A673 (cell line): ENCODE measurements around the gene MTOR.

Experiments
- EZH2 ChIP-seq: fragments of 200-600 bp; sonication (generic); IDR thresholded peaks from 2 replicates; pipeline ENCODE4 v1.6.1; 2017; ENCODE audit warnings: borderline replicate concordance, low read depth, mild to moderate bottlenecking, mixed read lengths, antibody characterized with exemption, low read length; ENCODE audit not compliant: poor library complexity, severe bottlenecking
- TF ChIP-seq, protein P1 (sequence below): fragments of 300-800, 200-600 bp; sonication (generic); conservative IDR thresholded peaks from 2 replicates; pipeline ENCODE4 v1.5.1; 2017; ENCODE audit warnings: low read depth, mild to moderate bottlenecking, antibody characterized with exemption, low read length, moderate library complexity, mixed read lengths

DNA sequence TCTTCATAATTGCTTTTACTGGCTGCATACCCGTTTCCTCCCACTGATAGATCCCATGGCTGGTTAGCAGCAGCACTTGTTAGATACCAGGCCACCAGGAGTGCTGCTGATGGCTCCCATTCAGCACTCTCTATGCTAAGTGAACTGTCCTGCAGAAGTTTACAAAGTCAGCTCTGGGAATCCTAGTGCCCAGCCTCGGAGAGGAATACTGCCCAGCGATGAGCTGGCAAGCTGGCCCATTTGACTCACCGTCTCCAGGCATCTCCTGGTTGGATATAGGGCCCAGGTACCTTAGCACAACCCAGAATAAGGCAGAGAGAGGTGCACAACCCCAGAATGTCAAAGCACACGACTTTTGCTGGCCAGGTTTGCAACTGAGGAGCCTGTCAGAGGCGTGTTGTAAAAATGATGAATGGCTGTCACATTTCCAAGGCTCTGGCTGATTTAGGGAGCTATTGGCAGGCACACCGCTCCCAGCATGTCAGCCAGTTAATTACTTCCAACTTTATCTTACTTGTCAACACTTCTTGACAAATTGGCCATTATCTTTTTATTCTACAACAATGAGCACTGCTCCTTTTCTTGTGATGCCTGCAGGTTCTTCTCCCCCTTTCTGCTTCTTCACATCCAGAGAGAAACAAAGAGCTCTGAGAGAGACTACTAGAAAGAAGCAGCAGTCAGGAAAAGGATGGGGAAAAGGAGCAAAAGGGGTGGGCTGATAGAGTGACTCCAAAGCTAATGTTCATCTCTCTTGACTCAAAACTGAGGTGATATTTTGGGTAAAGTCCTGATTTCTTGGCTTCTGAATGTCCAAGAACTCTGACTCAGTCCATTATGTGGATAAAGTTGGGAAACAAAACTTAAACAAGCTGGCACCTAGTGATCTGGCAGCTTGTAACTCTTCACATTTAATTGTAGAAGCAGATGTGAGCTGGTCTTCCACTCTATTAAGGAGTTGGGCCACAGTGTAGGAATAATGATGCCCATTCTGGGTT lies 84.0 kb downstream of the MTOR start:
- TF ChIP-seq, protein P1, sequence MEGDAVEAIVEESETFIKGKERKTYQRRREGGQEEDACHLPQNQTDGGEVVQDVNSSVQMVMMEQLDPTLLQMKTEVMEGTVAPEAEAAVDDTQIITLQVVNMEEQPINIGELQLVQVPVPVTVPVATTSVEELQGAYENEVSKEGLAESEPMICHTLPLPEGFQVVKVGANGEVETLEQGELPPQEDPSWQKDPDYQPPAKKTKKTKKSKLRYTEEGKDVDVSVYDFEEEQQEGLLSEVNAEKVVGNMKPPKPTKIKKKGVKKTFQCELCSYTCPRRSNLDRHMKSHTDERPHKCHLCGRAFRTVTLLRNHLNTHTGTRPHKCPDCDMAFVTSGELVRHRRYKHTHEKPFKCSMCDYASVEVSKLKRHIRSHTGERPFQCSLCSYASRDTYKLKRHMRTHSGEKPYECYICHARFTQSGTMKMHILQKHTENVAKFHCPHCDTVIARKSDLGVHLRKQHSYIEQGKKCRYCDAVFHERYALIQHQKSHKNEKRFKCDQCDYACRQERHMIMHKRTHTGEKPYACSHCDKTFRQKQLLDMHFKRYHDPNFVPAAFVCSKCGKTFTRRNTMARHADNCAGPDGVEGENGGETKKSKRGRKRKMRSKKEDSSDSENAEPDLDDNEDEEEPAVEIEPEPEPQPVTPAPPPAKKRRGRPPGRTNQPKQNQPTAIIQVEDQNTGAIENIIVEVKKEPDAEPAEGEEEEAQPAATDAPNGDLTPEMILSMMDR: no peak
- no peak for TF ChIP-seq EZH2
